ENCODE results near the gene NHSL2. TPM values are rescaled to one million over a fixed set of nuclear protein-coding genes. Genes with fewer than 3 reads are reported as not detected.

NHSL2 gene
- polyA plus RNA-seq, 1 of the 3 experiments (the other 2 are of a cell fraction): 0.61 TPM

DNA sequence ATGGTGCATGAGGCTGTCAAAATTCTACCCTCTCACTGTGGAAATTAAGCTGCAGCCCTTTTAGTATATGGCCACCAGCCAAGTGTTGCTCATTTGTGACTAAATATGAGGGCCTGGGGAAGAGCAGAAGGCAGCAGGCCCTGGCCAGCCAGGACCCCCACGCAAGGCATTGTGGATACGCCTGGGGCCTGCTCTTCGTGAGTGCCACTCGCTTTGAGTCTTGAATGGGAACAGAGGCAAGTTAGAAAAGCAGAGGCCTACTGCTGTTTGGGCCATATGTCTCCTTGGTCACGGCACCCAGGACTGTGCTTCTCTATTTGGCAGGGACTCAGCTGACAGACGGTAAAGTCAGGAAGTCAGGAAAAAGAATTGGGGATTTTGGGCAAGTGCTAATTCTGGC, 210.2 kb downstream of the NHSL2 start:
- Histone ChIP-seq H3K4me2 (no peak overlapping the region), H3K27ac (ENCODE audit: low read depth in 2 of 2, low read length in 1 of 2) (peak overlapping the region in 1 of 2 experiments; percentile 97; a peak in 2 of 4 replicates)
- 69% methylated on average over 6 of the region's 6 CpGs for WGBS (ENCODE audit: low lambda C conversion rate)

DNA sequence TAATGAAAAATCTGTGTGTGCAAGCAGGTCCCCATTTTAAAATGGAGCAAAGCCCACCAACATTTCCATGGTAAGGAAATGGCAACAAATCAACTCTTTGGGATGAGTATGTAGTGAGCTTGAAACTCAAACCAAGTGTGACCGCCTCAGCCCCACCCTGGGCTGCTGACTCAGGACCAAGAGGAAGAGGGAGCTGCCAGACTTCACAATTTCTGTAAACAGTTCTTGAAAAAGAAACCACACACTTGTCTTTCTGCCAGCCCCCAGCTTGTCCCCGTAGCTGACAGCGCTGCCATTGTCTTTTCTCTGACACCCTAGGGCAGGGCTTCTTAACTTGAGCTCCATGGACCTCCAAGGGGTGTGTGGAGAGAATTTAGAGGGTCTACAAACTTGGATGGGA, 210.7 kb downstream of the NHSL2 start:
- Histone ChIP-seq H3K9ac (no peak overlapping the region), H3K27me3 (ENCODE audit: insufficient read depth) (no peaks in the 10 kb centered on the region; the same call in 1 of the 2 replicates), H3K9me3 (no peaks in the 10 kb centered on the region), H3F3A (replicated peaks; ENCODE audit: insufficient read depth) (no peaks in the 10 kb centered on the region), H3K36me3 (replicated peaks in 1 of 2; ENCODE audit: control insufficient read depth in 1 of 2, insufficient read depth in 2 of 2, low read length in 1 of 2) (no peaks in the 10 kb centered on the region), H4K20me1 (ENCODE audit: insufficient read depth) (no peaks in the 10 kb centered on the region), H3K4me1 (ENCODE audit: control insufficient read depth in 1 of 2, insufficient read depth in 2 of 2, low read depth in 1 of 2, low read length in 1 of 2) (peaks cover 10 to 62% of the 10 kb centered on the region in 2 experiments; a peak in 3 of 4 replicates), H3K4me3 (ENCODE audit: low read depth in 2 of 2, low read length in 1 of 2) (no peak overlapping the region), H3K79me2 (ENCODE audit: insufficient read depth) (no peaks in the 10 kb centered on the region), H3K27ac (ENCODE audit: low read depth in 2 of 2, low read length in 1 of 2) (peak overlapping the region in 1 of 2 experiments; percentile 97; a peak in 2 of 4 replicates), H2AFZ (ENCODE audit: low read depth) (no peak overlapping the region), H3K9me2 (no peaks in the 10 kb centered on the region), H3K4me2 (peak overlapping the region; percentile 25; the same call in 1 of the 2 replicates)
- no peak for DNase-seq
- TF ChIP-seq NFIC (IDR thresholded peaks at IDR 0.05; ENCODE audit: borderline replicate concordance): peak; percentile 23; the same call in 1 of the 2 replicates
- TF ChIP-seq CHD2 (IDR thresholded peaks at IDR 0.05; ENCODE audit: low read length, partially characterized antibody): no peak
- TF ChIP-seq, protein P1, sequence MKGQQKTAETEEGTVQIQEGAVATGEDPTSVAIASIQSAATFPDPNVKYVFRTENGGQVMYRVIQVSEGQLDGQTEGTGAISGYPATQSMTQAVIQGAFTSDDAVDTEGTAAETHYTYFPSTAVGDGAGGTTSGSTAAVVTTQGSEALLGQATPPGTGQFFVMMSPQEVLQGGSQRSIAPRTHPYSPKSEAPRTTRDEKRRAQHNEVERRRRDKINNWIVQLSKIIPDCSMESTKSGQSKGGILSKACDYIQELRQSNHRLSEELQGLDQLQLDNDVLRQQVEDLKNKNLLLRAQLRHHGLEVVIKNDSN (IDR thresholded peaks at IDR 0.05; ENCODE audit: borderline replicate concordance, low read depth): no peak
- TF ChIP-seq POLR2AphosphoS5 (IDR thresholded peaks at IDR 0.05; ENCODE audit: low read depth, low read length): no peak
- 32% methylated on average over 3 of the region's 3 CpGs for WGBS (ENCODE audit: low lambda C conversion rate)
- ChIA-PET POLR2A (interaction anchor here (1.1 to 2.9 kb wide), 5 partner anchors 10 to 80 kb away, joined by 3 to 10 read pairs (median 5); partner anchors contain the start of gene RTL5), CTCF (interaction anchor here (1.0 to 15.8 kb wide), 5 partner anchors 40 to 119 kb away, joined by 3 to 257 read pairs (median 8); no protein-coding TSS in a partner anchor)

More for the DNA sequence above, 210.2 kb downstream of the NHSL2 start:
- POLR2A ChIA-PET: interaction anchor here (0.6 to 2.9 kb wide), 6 partner anchors 11 to 80 kb away, joined by 3 to 10 read pairs (median 4); partner anchors contain the start of gene RTL5
- CTCF ChIA-PET: interaction anchor here (0.9 to 15.8 kb wide), 7 partner anchors 10 to 118 kb away, joined by 3 to 257 read pairs (median 4); no protein-coding TSS in a partner anchor
- no peak overlapping the region for H2AFZ ChIP-seq (ENCODE audit: low read depth)
- H3K79me2 ChIP-seq (ENCODE audit: insufficient read depth): no peaks in the 10 kb centered on the region
- H3K9me3 ChIP-seq: no peaks in the 10 kb centered on the region
- H3K27me3 ChIP-seq (ENCODE audit: insufficient read depth): no peaks in the 10 kb centered on the region; the same call in 1 of the 2 replicates
- H3F3A ChIP-seq (replicated peaks; ENCODE audit: insufficient read depth): no peaks in the 10 kb centered on the region
- 0 out of 2 replicates have a peak, but pooled peaks have one; percentile 31 for TF ChIP-seq RCOR1 (IDR thresholded peaks at IDR 0.05; ENCODE audit: low read length)
- peak in 1 of 2 experiments; percentile 88; a peak in 2 of 4 replicates for TF ChIP-seq EP300 (IDR thresholded peaks at IDR 0.05; ENCODE audit: borderline replicate concordance in 1 of 2, low read depth in 1 of 2, low read length in 1 of 2)
- TF ChIP-seq, protein P2, sequence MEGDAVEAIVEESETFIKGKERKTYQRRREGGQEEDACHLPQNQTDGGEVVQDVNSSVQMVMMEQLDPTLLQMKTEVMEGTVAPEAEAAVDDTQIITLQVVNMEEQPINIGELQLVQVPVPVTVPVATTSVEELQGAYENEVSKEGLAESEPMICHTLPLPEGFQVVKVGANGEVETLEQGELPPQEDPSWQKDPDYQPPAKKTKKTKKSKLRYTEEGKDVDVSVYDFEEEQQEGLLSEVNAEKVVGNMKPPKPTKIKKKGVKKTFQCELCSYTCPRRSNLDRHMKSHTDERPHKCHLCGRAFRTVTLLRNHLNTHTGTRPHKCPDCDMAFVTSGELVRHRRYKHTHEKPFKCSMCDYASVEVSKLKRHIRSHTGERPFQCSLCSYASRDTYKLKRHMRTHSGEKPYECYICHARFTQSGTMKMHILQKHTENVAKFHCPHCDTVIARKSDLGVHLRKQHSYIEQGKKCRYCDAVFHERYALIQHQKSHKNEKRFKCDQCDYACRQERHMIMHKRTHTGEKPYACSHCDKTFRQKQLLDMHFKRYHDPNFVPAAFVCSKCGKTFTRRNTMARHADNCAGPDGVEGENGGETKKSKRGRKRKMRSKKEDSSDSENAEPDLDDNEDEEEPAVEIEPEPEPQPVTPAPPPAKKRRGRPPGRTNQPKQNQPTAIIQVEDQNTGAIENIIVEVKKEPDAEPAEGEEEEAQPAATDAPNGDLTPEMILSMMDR (IDR thresholded peaks at IDR 0.05): no peak
- TF ChIP-seq FOXJ3 (CRISPR knock-in tag; IDR thresholded peaks at IDR 0.05): peak; percentile 84
- TF ChIP-seq, protein P3, sequence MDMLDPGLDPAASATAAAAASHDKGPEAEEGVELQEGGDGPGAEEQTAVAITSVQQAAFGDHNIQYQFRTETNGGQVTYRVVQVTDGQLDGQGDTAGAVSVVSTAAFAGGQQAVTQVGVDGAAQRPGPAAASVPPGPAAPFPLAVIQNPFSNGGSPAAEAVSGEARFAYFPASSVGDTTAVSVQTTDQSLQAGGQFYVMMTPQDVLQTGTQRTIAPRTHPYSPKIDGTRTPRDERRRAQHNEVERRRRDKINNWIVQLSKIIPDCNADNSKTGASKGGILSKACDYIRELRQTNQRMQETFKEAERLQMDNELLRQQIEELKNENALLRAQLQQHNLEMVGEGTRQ (IDR thresholded peaks at IDR 0.05; ENCODE audit: borderline replicate concordance, low read depth, low read length): no peak
- TF ChIP-seq MXI1 (IDR thresholded peaks at IDR 0.05; ENCODE audit: low read depth, low read length): peak; percentile 41; the same call in 1 of the 2 replicates
- no peak for TF ChIP-seq YY1 (IDR thresholded peaks at IDR 0.05; ENCODE audit: low read depth)
- peak; percentile 19; the same call in 1 of the 2 replicates for TF ChIP-seq RAD21 (IDR thresholded peaks at IDR 0.05; ENCODE audit: low read length)
- peak; percentile 53 for TF ChIP-seq GATA2 (CRISPR knock-in tag; IDR thresholded peaks at IDR 0.05)
- no peaks in the 10 kb centered on the region for H4K20me1 ChIP-seq (ENCODE audit: insufficient read depth)
- H3K9ac ChIP-seq: no peak overlapping the region
- H3K36me3 ChIP-seq (replicated peaks in 1 of 2; ENCODE audit: control insufficient read depth in 1 of 2, insufficient read depth in 2 of 2, low read length in 1 of 2): no peaks in the 10 kb centered on the region
- no peaks in the 10 kb centered on the region for H3K9me2 ChIP-seq
- peaks cover 5 to 62% of the 10 kb centered on the region in 2 experiments; a peak in 3 of 4 replicates for H3K4me1 ChIP-seq (ENCODE audit: control insufficient read depth in 1 of 2, insufficient read depth in 2 of 2, low read depth in 1 of 2, low read length in 1 of 2)
- no peak overlapping the region for H3K4me3 ChIP-seq (ENCODE audit: low read depth in 2 of 2, low read length in 1 of 2)
- DNase-seq: peak; percentile 66
